CD4-positive, alpha-beta T cell treated with Interleukin-1 beta for 1 hour (primary cell): ENCODE data around the gene COX14.

ENCODE experiments used
- DNase-seq, 2 donors: peaks; one replicate each; pipeline ENCODE4 v3.0.0-alpha.2; 2020 to 2022

The COX14 gene

DNA sequence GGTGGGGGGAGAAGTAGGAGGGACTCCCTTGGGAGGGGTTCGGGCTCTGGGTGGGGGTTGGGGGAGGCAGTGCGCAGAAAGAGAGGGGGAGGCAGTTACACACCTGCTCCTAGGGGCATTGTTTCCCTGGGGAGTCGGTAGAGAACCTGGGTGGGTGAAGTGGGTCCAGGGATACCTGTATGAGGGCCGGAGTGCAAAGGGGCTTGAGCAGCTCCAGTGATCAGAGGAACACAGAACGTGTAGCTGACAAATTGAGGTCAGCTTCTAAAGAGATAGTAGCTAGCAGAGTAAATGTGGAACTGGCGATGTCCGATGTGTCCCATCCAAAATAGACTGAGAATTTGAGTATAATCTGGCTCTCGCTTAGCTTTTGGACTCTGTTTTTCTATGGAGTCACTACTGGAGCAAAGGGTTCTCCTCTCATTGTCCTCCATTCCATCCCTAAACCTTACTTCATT is 26.4 kb upstream of the COX14 start:
- no peak for DNase-seq

DNA sequence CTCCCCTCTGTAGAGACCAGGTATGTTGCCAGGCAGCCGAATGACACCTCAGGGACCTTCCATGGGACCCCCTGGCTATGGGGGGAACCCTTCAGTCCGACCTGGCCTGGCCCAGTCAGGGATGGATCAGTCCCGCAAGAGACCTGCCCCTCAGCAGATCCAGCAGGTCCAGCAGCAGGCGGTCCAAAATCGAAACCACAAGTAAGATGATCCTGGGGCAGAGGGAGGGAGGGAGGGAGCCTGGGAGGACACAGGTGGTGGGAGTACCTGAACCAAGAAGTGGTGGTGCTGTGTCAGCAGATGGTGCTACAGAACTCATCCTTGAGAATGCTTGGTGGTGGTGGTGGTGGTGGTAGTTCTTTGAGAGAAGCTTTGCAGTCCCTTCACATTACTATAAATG is 25.9 kb upstream of the COX14 start:
- DNase-seq = no peak

DNA sequence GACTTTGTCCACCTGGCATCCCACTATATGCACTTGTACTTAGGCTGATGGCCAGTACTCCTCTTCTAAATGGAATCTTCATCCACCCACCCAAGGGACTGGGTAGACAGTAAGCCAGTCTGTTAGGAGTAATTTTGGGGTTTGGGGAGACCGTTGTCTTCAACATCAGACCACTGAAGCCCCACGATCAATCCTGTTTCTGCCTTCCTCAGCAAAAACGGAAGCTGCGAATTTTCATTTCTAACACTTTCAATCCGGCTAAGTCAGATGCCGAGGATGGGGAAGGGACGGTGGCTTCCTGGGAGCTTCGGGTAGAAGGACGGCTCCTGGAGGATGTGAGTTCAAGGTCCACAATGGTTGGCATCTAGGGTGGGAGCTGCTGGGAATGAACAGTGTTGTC is 24.9 kb upstream of the COX14 start:
- no peak for DNase-seq

DNA sequence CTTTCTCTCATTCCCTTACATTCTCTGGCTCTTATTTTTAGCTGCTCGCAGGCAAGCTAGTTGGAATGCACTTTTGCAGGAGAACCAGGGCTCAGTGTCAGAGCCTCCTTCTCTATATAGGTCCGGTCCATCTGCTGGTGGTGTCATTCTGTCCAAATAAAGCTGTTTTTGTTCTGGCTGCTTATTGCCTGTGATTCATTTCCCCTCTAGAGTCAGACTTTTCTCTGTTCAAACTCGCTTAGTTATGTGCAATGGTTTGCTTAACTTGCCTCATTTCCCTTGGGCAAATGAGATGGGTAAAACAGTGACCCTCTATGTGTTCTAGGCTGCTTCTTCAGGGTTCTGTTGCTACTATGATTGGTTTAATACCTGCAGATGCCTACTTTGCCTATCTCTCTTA is 24.0 kb upstream of the COX14 start:
- no peak for DNase-seq

DNA sequence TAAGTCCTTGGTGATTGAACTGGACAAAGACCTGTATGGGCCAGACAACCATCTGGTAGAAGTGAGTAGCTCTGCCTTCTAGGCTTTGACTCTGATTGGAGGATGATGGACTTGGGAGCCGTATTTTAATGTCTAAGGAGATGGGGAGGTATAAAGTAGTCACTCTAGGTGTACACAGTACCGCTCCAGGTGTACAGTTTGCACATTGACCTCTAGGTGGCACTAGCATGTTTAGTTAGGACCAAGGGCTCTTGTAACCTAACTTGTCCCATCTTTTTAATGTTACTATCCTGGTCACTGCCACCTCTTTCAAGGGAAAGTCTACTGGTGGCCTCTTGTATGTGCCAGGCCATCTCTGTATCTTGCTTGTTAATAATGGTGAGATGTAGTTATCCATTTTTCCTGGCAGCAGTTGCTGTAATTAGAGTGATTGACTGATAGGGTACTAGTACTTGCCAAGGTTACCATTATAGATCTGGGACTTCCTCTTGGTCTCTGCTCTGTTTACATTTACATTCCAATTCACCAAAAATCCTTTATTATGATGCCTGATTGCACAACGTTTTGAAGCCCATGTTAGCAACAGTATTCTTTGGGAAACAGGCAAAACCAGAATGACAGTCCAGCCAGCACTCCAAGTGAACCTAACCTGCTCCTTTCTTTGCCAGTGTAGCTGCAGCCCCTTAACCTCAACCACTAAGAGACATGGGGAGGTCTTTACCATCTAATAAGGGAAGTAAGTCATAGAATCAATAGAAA is 23.3 kb upstream of the COX14 start:
- peak; percentile 55 to 74 for DNase-seq

DNA sequence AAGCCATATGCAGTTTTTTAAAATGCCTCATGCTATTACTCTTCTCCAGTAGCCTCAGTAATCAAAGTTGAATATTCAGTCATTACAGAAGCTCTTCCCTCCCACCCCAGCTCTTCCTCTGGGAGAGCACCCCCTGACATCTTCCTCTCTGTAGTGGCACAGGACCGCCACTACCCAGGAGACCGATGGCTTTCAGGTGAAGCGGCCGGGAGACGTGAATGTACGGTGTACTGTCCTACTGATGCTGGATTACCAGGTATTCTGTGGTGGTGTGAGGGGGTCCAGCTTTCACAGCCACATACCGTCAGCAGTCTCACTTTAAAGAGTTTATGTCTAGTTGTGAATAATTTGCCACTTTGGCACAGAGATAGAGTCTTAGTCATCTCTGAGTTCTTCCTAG is 22.3 kb upstream of the COX14 start:
- no peak for DNase-seq

DNA sequence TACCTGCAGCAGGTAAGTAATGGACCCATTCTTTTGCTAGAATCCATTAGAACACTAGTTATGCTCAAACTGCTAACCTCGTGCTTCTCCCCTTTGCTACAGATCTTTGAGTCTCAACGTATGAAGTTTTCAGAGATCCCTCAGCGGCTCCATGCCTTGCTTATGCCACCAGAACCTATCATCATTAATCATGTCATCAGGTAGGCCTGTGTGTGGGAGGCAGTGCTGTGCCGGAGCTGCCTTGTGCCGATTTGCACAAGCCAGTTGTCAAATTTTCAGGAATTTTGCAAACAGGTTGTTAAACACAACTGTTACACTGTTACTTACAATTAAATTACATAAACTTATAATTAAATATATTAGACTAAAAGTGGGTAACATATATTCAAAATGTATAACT is 21.6 kb upstream of the COX14 start:
- no peak for DNase-seq

DNA sequence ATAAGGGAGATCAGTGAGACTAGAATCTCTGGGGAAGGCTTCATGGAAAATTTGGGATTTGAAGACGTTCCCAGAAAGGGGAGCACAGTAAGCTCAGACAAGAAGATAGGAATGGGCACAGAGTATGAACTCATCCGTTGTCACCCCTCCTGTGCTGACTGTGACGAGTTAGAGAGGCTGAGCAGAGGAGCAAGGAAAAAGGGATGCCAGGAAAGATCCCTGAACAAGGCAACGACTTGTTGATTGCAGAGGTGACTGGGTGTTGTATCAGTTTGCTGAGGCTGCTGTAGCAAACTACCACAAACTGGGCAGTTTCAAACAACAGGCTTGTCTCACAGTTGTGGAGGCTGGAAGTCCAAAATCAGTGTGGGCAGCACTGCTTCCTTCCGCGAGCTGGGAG is 14.1 kb upstream of the COX14 start:
- no peak for DNase-seq

DNA sequence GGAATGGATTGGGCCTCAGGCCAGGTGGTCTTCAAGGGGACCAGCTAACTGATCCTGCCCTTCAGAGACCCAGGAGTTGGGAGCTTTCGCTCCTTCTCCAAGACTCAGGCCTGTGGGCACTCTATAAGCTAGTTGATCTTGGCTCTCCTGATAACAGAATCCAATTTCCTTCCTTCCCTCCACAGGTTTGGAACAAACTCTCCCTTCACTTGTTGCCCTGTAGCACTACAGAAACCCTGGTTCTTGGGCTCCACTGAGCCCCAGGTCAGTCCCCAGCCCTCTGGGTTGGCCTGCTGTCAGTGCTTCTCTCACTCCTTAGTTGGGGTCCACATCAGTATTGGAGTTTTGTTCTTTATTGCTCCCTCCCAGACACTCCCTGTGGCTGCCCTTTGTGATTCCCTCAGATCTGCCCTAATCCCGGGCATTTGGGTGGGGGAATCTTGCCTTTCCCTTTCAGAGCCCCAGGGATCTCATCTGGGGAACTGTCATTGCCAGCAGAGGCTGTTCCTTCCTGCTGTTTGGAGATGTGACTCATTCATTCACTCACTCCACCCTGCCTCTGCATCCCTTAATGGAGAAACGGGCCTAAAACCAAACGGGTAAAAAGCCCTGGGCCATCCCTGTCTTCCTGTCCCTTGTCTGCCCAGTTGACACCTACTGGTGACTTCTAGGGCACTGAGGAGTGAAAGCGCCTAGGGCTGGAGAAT is 12.6 kb upstream of the COX14 start:
- DNase-seq = no peak

DNA sequence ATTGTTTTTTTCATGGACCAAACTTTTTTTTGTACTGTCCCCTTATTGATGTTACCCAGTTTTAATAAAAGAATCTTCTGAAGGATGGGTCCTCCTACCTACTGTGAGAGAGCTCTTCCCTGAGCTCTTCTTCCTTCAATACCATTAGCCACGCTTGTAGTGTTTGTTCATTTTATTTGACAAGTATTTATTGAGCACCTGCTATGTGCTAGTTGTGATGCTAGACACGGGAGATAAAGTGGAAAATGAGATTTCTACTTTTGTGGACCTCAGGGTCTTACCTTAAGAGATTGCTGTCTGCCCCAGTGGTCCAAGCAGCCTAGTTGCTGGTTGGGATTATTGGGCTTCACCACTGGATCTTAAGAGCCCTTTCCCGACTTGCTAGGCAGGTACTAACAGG is 11.5 kb upstream of the COX14 start:
- no peak for DNase-seq

DNA sequence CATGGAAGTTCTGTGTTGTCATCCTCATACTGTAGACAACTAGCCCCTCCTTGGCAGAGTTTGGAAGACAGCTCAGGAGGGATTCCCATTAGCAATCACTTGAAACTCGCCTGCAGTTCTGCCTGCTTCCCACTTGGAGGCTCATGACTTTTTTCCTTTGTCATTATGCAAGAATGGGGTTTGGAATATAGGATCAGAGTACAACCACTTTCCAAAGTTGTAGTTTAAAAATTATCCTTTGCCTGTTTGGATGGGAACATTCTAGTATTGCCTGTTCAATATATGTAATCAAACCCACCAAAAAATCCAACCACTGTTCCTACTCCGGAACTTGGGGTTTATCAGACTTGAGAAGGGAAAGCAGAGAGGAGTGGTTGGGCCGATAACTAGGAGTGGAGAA is 10.4 kb upstream of the COX14 start:
- DNase-seq = no peak

DNA sequence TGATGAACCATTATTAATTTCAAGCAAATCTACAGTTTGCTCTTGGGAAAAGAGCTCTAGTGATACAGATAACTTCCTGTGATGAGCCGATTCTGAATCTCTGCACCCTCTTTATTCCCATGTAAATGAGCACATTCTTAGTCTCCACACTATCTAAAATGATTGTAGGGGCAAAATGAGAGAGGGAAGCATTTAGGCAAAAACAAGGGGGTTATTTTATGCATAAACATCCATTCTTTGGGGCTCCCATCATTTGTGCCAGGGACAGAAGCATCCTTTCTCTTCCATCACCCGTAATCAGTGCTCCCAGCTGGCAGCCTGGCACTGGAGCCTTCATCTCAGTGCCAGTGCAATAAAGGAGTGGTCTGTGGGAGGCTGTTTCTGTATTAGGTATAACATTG is 9.9 kb upstream of the COX14 start:
- no peak for DNase-seq

DNA sequence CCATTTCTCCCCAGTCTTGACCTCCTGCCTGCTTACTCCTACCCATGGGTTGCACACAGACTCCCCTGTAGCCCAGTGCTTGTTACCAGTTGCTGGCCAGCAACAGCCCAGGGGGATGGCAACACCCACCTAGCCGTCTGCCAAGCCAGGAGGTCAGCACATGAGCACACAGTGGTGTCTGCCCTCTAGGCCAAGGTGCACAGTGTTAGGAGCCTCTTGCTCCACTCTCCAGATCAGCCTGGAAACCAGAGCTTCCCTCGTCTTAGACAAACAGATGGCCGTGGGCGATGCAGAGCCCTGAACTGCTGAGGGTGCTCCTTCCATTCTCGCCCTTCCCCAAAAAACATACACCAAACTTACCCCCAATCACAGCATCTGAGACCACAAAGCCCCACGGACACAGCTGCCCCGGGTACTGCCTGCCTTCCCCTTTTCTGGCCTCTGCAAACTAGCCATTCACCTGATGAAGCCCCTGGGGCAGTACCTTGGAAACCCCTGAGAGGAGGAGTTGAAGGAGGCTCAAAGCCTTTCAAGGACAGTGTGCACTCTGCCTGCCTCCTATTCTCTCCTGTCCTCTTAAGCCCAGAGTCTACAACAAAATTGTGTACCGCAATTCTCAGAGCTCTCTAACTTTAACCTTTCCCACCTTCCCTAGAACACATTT is 9.3 kb upstream of the COX14 start:
- no peak for DNase-seq

DNA sequence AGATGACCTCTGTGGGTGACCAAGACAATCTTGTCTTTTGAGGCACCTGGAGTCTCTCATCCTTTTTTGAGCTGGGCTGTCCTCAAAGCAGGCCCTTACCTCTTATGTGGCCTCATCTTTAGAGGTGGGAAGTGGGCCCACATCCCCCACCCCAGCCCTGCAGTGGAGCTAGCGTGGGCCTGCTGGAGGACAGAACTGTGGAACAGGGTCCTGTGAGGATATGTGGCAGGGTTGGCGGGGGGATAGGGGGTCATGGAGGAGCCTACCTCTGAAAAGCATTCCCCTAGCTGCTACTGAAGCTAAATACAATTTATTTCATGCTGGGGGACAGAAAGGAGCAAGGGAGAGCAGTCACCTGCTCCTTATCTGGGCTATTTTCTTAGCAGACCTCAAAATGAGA is 8.7 kb upstream of the COX14 start:
- DNase-seq = no peak

DNA sequence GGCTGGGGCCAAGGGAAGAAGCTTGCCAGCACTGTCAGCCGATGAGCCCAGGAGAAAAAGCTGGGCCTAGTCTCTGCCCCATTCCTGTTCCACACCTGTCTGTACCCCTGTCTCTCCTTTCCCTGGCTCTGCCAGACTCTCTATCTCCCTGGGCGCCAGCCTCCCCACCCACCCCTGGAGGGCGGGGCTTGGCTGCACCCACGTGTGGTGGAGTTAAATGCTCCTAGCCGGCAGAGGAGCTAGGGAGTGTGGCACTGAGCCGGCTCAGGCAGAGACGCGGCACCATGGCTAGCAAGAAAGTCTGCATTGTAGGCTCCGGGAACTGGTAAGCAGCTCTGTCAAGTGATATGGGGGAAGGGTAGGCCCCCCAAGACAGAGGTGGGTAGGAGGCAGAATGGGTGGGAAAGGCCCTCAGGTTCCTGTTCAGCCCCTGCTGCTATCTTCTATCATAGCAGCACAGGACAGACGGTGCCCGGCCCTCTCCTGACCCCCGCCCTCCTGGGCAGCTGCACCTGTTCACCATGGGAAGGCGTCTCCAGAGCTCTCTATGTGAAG is 8.2 kb upstream of the COX14 start, which contains the start of gene GPD1:
Gene GPD1, plus strand, starts transcription at position 242 of the 555 bp plus-strand sequence. Its CDS starts 43 bp downstream, at position 285.
- DNase-seq = no peak

DNA sequence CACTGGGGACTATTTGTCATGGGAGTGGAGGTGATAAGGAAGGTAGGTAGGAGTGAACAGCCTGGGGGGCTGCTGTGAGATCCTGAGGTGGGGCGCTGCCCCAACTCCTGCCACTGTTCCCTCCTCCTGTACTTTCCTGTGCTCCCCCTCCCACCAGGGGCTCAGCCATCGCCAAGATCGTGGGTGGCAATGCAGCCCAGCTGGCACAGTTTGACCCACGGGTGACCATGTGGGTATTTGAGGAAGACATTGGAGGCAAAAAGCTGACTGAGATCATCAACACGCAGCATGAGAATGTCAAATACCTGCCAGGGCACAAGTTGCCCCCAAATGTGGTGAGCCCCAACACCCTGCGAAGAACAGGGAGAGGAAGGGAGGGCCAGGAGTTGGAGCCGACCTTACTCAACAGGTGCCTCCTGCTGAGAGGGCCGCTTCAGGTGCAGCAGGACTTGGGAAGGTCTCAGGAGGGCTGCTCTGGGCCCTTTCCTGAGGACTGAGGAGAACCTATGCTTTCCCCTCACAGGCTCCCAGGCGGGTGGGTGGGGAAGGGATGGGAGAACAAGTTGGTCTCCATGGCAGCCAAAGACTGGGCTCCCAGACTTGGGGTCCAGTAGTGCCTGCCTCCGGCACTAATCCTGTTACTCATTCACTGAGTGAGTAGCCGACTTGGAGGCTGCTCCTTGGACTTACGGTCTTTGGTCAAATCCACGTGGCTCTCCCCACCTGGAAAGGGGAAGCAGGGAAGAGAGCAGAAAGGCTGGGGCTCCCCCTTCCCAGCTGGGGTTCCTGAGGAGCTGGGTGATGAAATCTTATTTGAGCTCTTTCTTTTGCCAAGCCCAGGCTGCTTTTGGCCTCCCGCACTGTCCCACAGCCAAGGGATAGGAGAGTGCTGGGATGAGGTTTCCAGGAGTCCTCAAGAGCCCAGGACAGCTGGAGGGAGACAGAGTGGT is 7.3 kb upstream of the COX14 start:
- no peak for DNase-seq

DNA sequence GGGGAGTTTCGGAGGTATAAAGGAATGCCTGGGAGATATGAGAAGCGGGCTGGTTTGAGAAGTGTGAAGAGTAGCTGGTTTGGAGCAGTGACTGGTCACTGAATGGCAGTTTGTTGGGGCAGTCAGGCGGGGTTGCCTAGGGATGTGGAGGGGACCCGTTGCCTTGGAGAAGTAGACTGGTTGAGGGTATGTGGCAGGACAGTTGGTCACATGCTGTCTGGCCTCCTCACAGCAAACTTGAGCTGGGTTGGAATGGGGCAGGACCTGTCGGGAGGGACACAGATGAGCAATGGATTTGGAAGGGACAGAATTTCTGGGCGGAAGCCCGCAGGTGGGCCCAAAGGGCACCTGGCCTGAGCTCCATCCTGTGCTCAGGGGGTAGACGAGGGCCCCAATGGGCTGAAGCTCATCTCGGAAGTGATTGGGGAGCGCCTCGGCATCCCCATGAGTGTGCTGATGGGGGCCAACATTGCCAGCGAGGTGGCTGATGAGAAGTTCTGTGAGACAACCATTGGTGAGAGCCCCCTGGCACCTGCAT is 6.1 kb upstream of the COX14 start:
- DNase-seq = no peak

DNA sequence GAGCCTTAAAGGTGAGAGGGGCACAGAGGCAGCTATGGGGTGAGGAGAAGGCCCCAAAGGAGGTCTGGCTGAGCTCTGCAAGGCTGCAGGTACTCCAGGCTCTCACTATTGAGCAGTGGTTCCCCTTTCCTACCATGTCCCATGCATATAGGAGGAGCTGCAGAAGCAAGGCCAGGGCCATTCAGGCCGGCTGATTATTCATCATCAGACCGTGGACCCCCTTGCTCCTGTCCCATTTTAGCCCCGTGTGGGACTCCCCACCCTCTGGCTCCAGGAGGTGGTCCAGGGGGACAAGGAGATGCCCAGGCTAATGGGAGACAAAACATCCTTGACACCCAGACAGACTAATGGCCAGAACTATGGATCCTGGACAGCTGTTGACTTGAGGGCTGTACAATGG is 5.1 kb upstream of the COX14 start:
- no peak for DNase-seq

DNA sequence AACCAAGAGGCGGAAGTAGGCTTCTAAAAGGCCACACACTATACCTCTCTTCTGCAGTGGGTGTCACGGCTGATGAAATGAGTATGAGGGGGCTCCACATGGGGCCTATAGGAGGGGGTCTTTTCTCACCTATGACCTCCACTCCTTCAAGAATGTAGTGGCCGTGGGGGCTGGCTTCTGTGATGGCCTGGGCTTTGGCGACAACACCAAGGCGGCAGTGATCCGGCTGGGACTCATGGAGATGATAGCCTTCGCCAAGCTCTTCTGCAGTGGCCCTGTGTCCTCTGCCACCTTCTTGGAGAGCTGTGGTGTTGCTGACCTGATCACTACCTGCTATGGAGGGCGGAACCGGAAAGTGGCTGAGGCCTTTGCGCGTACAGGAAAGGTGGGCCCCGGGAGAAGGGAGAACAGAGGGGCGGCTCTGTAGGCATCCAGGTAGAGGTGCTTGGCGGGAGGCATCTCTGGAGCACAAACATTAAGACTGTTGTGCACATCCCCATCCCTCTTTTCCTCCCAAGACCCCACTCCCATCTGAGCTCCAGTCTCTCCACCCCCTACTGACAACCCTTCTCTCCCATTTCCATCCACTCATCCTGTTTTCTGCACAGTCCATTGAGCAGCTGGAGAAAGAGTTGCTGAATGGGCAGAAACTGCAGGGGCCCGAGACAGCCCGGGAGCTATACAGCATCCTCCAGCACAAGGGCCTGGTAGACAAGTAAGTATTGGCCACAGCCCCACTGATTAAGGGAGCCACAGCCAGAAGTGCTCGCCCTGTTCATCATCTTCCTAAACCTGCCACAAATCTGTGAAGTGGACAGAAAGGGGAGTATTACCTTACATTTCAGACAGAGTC is 4.4 kb upstream of the COX14 start:
- no peak for DNase-seq

DNA sequence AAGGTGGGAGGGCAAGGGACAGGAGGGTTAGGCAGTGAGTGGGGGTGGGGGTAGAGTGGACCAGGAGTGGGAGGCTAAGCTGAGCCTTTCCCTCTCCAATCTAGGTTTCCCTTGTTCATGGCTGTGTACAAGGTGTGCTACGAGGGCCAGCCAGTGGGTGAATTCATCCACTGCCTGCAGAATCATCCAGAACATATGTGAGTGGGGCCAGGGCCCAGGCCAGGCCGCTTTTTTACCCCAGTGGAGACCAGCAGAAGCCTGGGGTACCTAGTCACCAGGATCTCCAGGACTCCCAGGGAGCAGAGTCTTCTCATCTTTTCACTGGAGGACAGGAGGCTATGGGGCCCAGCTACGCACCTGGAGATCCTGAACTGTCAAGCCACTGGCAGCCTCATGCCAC is 2.7 kb upstream of the COX14 start:
- DNase-seq = no peak

DNA sequence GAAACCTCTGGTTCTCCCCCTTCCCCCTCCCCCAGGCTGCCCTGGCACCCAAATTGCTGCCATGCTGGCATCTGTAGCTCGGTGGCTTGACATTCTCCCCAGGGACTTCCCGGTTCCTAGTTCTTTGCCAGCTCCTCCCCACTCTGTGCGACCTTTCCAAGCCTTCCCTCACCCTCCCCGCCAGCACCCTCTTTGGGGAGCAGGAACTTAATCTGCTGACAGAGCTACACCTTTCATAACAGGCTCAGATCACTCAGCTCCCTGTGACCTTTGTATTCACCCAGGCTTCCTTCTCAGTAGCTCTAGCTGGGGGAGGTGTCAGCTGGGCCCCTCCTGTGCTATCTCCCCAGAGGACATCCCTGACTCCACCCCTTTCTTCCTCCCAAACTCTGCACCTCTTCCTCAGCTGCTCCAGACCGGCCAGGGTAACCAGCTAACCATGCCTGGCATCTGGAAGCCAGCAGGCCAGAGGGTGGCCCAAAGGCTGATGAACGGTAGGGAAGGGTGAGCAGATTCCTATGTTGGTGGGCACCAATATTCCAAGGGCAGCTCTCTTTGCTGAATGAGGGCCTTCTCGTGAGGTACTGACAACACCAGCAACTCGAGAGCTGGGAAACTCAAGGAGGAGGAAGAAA is 1.8 kb upstream of the COX14 start:
- DNase-seq = no peak
